ENCODE results near the gene SLC35F3. TPM values are rescaled to one million over a fixed set of nuclear protein-coding genes. Genes with fewer than 3 reads are reported as not detected.
"Not testable (repeated sequence)": the region's sequence is repeated elsewhere in the genome, so short reads cannot be mapped to it uniquely, and the experiment has no call there.

SLC35F3 gene
- total RNA-seq, 1 experiment from 2014 or later: 0.66 TPM

DNA sequence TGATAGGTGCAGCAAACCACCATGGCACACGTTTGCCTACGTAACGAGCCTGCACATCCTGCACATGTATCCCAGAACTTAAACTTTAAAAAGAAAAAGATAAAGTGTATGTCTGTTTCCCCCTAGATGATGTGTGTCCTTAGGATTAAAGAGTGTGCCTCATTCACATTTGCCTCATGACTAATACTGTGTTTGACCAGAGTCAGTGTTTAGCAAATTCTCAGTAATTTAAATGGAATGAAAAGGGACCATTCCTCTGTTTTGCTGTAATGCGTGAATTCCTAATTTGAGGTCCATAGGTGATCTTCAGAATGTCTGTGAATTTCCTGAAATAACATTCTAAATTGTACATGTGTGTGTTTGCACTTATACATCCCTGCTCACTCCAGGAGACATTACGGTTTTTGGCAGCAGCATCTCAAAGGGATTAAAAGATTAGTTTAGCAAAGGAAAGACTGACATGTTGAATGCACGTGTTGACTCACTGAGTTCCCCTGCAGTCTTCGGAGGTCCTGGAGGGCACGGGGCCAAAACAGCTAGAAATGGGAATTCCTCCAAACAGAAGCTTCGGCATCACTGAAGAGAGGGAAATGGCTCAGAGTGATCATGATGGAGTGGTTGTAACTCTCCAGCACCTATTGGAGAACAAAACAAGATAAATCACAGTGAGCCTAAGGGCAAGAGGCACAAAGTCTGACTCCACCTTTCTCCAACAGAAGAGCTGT is 19.1 kb upstream of the SLC35F3 start:
- CTCF ChIA-PET: interaction anchor here (0.6 kb wide), 1 partner anchor 132 kb away, joined by 4 read pairs; no protein-coding TSS in a partner anchor
- no peak overlapping the region for H3K4me3 Mint-ChIP-seq (ENCODE audit: low read depth, unreplicated experiment)
- H3K4me1 Mint-ChIP-seq (ENCODE audit: low read depth, unreplicated experiment): no peaks in the 10 kb centered on the region
- no peaks in the 10 kb centered on the region for H3K36me3 Mint-ChIP-seq (ENCODE audit: insufficient read depth, unreplicated experiment)
- intact Hi-C loops (cut with micrococcal nuclease; ENCODE audit: unreplicated experiment): no loop called here
- peaks cover 9% of the 10 kb centered on the region for H3K9me3 Mint-ChIP-seq (ENCODE audit: low read depth, unreplicated experiment)
- no peak for DNase-seq
- no peak overlapping the region for H3K27ac Mint-ChIP-seq (ENCODE audit: unreplicated experiment)
- BruUV-seq (replicated peaks): no TSS peak
- peaks cover 70% of the 10 kb centered on the region for H3K27me3 Mint-ChIP-seq (ENCODE audit: unreplicated experiment)
- no peak for TF ChIP-seq CTCF (IDR thresholded peaks at IDR 0.05; ENCODE audit: unreplicated experiment)

DNA sequence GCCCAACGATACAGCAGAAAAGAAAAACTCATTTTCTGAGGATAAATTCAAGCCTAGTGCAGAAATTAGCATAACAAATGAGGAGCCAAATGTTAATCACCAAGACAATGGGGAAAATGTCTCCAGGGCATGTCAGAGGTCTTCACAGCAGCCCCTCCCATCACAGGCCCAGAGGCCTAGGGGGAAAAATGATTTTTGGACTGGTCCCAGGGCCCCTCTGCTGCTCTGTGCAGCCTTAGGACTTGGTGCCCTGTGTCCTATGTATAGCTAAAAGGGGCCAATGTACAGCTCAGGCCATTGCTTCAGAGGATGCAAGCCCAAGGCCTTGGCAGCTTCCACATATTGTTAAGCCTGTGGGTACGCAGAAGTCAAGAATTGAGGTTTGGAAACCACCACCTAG is 13.3 kb upstream of the SLC35F3 start:
- H3K36me3 Mint-ChIP-seq (ENCODE audit: insufficient read depth, unreplicated experiment); H3K4me1 Mint-ChIP-seq (ENCODE audit: low read depth, unreplicated experiment): not testable (repeated sequence)

GRCh38 chr1:233897325-233898162 is 6.9 kb upstream of the SLC35F3 start:
- H3K4me1 Mint-ChIP-seq (ENCODE audit: low read depth, unreplicated experiment): no peaks in the 10 kb centered on the region
- H3K27ac Mint-ChIP-seq (ENCODE audit: unreplicated experiment): no peak overlapping the region
- intact Hi-C loops (cut with micrococcal nuclease; ENCODE audit: unreplicated experiment): no loop called here
- CTCF ChIA-PET: no interaction called here
- no peaks in the 10 kb centered on the region for H3K9me3 Mint-ChIP-seq (ENCODE audit: low read depth, unreplicated experiment)
- BruUV-seq (replicated peaks): no TSS peak
- DNase-seq: no peak
- TF ChIP-seq CTCF (IDR thresholded peaks at IDR 0.05; ENCODE audit: unreplicated experiment): no peak
- peaks cover 30% of the 10 kb centered on the region for H3K27me3 Mint-ChIP-seq (ENCODE audit: unreplicated experiment)
- H3K4me3 Mint-ChIP-seq (ENCODE audit: low read depth, unreplicated experiment): no peak overlapping the region
- H3K36me3 Mint-ChIP-seq (ENCODE audit: insufficient read depth, unreplicated experiment): no peaks in the 10 kb centered on the region

More for the DNA sequence above, 13.3 kb upstream of the SLC35F3 start:
- DNase-seq; BruUV-seq (replicated peaks); H3K4me3 Mint-ChIP-seq (ENCODE audit: low read depth, unreplicated experiment); H3K9me3 Mint-ChIP-seq (ENCODE audit: low read depth, unreplicated experiment); CTCF ChIA-PET; intact Hi-C loops (cut with micrococcal nuclease; ENCODE audit: unreplicated experiment); H3K27ac Mint-ChIP-seq (ENCODE audit: unreplicated experiment): not testable (repeated sequence)
- H3K27me3 Mint-ChIP-seq (ENCODE audit: unreplicated experiment): peaks cover 26% of the 10 kb centered on the region

- no peak overlapping the region for H3K27ac Mint-ChIP-seq (ENCODE audit: unreplicated experiment)
- no TSS peak for BruUV-seq (replicated peaks)
- DNase-seq: no peak
- intact Hi-C loops (cut with micrococcal nuclease; ENCODE audit: unreplicated experiment): loop anchor here (10.0 kb wide), 1 partner anchor 597 kb away; no protein-coding TSS in a partner anchor
- no peaks in the 10 kb centered on the region for H3K9me3 Mint-ChIP-seq (ENCODE audit: low read depth, unreplicated experiment)
- H3K27me3 Mint-ChIP-seq (ENCODE audit: unreplicated experiment): peaks cover 53% of the 10 kb centered on the region
- peaks cover 8% of the 10 kb centered on the region for H3K4me1 Mint-ChIP-seq (ENCODE audit: low read depth, unreplicated experiment)
- CTCF ChIA-PET: no interaction called here
- no peak for TF ChIP-seq CTCF (IDR thresholded peaks at IDR 0.05; ENCODE audit: unreplicated experiment)
- H3K4me3 Mint-ChIP-seq (ENCODE audit: low read depth, unreplicated experiment): no peak overlapping the region
- peaks cover 18% of the 10 kb centered on the region for H3K36me3 Mint-ChIP-seq (ENCODE audit: insufficient read depth, unreplicated experiment)
Measured at GRCh38 chr1:233901495-233901894, 3.0 kb upstream of the SLC35F3 start.
